Fibroblast of the aortic adventitia (primary cell): ENCODE measurements around the gene COL15A1. TPM values are rescaled to one million over a fixed set of nuclear protein-coding genes. Genes with fewer than 3 reads are reported as not detected.
A peak's percentile ranks its signal among the peaks of the same experiment; 100 is the strongest.
"Not testable (repeated sequence)": the region's sequence is repeated elsewhere in the genome, so short reads cannot be mapped to it uniquely, and the experiment has no call there.

Experiments used
- DNase-seq: peaks from one replicate; pipeline ENCODE4 v3.0.0-alpha.2; 2010; ENCODE audit warnings: low read depth
- H3K4me3 ChIP-seq: 2 replicates; pipeline ENCODE4 v1.5.1; 2011; ENCODE audit warnings: low read depth, mild to moderate bottlenecking, control low read depth, low read length, moderate library complexity
- total RNA-seq: library from RNA; depleted of rRNA; stranded (reverse); fragments of >200 nt; gene quantifications from 2 replicates; pipeline ENCODE4 v1.2.3, GENCODE V29; 2012; ENCODE audit warnings: low replicate concordance
- TF ChIP-seq, protein P1 (sequence below): IDR thresholded peaks from 2 replicates; pipeline ENCODE4 v1.5.1; 2011; ENCODE audit warnings: mild to moderate bottlenecking, low read length, control low read depth, inconsistent platforms; ENCODE audit not compliant: insufficient read depth

The COL15A1 gene
- total RNA-seq, 1 donor = 25.3 TPM

- TF ChIP-seq, protein P1, sequence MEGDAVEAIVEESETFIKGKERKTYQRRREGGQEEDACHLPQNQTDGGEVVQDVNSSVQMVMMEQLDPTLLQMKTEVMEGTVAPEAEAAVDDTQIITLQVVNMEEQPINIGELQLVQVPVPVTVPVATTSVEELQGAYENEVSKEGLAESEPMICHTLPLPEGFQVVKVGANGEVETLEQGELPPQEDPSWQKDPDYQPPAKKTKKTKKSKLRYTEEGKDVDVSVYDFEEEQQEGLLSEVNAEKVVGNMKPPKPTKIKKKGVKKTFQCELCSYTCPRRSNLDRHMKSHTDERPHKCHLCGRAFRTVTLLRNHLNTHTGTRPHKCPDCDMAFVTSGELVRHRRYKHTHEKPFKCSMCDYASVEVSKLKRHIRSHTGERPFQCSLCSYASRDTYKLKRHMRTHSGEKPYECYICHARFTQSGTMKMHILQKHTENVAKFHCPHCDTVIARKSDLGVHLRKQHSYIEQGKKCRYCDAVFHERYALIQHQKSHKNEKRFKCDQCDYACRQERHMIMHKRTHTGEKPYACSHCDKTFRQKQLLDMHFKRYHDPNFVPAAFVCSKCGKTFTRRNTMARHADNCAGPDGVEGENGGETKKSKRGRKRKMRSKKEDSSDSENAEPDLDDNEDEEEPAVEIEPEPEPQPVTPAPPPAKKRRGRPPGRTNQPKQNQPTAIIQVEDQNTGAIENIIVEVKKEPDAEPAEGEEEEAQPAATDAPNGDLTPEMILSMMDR = no peak
- H3K4me3 ChIP-seq = no peak overlapping the region
- DNase-seq = no peak
Measured at GRCh38 chr9:99005651-99006050, 61.9 kb downstream of the COL15A1 start.

DNA sequence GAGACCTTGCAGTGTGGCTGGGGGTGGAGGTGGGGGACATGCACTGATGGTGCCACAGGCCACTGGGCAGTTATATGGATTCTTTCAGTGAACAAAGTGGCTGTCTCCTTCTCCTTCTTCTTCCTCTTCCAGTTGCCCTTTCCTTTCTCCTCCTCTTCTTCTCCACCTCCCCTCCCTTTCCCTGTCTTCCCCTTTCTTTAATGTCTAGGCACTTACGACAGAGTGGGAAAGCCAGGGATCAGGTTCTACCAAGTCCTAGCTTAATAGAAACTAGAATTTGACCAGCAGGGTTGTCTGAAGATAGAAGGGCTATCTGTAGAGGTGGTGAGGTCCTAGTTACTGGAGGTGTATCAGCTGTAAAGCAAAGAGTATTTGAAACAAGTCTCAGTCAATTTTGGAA is 62.8 kb downstream of the COL15A1 start:
- DNase-seq = no peak
- no peak overlapping the region for H3K4me3 ChIP-seq
- TF ChIP-seq, protein P1 = no peak

GRCh38 chr9:99006979-99007378 is 63.3 kb downstream of the COL15A1 start:
- no peak for DNase-seq
- TF ChIP-seq, protein P1 = no peak
- no peak overlapping the region for H3K4me3 ChIP-seq

DNA sequence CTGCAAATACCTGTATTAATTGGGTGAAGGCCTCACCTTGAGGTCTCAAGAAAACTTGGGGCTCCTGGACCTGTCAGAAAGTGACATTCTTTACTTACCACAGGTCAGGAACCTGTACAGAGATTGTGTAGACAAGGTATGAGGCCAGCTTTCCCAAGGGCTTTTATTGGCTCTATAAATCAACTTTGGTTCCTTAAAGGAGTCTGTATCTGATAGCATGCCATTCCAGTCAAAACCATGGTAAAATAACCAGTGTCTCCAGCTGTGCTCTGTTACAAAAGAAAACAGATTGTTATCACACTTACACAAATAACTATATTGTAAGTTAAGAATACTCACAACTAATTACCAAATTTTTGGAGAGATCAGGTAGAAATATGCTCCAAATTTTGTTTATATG is 64.5 kb downstream of the COL15A1 start:
- H3K4me3 ChIP-seq = no peak overlapping the region
- TF ChIP-seq, protein P1 = no peak
- DNase-seq = no peak

DNA sequence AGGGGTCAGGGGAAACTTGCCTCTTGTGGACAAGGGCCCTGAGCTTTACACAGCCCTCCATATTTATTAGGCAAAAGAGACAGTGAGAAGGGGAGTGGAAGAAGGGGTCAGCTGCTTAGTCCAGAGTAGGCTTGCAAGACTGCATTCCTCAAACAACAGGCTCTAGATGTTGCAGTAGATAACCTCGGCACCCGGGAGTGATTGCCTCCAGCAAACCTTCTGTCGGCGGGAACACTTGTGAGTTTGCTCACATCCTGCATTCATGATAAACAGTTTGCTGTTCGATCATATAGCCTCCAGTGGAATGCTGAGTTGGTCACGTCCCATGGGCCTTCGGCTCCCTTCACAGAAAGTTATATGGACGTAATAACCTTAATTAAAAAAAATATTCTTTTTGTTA is 66.7 kb downstream of the COL15A1 start:
- H3K4me3 ChIP-seq = not testable (repeated sequence)

GRCh38 chr9:99011161-99011709 is 67.5 kb downstream of the COL15A1 start:
- no peak overlapping the region for H3K4me3 ChIP-seq
- DNase-seq = no peak
- TF ChIP-seq, protein P1 = no peak

More for the DNA sequence above, 66.7 kb downstream of the COL15A1 start:
- DNase-seq = not testable (repeated sequence)

DNA sequence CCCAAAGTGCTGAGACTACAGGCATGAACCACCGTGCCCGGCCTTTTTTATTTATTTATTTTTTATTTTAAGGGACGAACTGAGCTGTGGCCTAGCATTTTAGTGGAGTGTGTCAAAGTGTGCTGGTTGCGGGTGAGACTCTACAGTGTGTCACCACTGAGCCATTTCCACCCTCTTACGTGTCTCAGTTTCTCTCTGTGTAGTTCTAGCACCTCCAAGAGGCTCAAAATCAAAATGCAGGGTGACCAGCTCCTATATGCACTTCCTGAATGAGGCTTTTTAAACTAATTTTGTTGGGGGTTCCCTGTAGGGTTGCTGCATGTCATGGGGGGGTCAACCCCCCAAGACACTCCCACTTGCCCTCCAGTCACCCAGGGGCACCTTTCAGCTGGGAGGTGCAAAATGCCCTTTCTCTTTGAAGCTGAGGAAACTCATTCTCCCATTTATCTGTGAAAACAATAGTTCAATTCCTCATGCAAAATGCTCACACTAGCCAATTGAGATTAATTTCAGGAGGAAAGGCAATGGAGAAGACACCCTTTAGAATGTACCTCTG is 69.3 kb downstream of the COL15A1 start:
- no peak overlapping the region for H3K4me3 ChIP-seq
- DNase-seq = no peak

More for the DNA sequence above, 69.3 kb downstream of the COL15A1 start:
- TF ChIP-seq, protein P1 = peak; percentile 9
